HG03064 (cell line): ENCODE data around the gene MMP23B.
"Not testable (repeated sequence)": the region's sequence is repeated elsewhere in the genome, so short reads cannot be mapped to it uniquely, and the experiment has no call there.

Experiments
- ATAC-seq: cut with Tn5 transposase; IDR thresholded peaks from one replicate; pipeline ENCODE4 v1.9.1; 2021; ENCODE audit warnings: low read depth; ENCODE audit not compliant: unreplicated experiment

Gene MMP23B

DNA sequence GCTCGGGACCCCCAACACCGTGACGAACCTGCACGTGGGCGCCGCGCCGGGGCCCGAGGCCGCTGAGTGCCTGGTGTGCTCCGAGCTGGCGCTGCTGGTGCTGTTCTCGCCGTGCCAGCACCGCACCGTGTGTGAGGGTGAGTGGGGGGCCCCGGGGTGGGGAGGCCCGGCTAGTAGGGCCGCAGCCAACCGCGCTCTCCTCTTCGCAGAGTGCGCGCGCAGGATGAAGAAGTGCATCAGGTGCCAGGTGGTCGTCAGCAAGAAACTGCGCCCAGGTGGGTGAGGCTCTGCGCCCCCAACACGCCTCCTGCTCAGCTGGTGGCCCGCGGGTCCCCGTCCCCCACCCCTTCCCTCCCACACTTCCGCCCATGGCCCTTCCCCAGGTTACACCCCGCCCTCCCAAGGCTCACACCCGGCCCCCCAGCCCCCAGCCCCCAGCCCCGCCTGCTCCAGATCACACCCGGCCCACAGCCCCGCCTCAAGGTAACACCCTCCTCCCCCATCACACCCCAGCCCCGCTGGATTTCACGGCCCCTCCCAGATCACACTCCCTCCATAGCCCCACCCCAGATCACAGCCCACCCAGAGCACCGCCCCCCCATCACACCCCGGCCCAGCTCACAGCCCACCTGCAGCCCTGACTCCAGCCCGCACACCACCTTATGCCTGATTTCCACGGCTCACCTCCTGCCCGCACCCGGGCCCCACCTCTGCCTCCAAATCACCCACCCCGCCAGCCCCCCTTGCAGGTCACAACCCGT, 2.4 kb upstream of the MMP23B start:
- ATAC-seq: no peak

GRCh38 chr1:1630191-1630964, 1.6 kb upstream of the MMP23B start:
- ATAC-seq: no peak

GRCh38 chr1:1630965-1631781, 800 bp upstream of the MMP23B start:
- ATAC-seq: no peak

GRCh38 chr1:1633409-1633808, 1.4 kb downstream of the MMP23B start:
- ATAC-seq: not testable (repeated sequence)

DNA sequence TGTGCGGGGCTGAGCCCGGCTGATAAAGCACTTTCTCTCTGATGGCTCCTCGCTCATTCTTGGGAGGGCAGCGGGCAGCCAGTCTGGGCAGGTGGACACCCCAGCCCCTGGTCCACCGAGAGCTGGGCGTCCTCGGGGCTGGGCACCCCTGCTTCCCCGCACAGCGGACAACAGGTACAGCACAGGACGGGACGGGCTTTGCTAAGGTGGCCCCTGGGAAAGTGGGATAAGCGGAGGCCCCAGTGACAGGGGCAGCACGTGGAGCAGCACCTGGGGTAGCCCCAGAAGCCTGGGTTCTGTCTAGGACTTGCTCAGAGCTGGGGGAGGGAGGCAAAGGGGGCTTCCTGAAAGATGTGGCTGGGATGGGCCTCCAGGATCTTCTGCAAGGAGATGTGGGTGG, 2.6 kb downstream of the MMP23B start:
- not testable (repeated sequence) for ATAC-seq

DNA sequence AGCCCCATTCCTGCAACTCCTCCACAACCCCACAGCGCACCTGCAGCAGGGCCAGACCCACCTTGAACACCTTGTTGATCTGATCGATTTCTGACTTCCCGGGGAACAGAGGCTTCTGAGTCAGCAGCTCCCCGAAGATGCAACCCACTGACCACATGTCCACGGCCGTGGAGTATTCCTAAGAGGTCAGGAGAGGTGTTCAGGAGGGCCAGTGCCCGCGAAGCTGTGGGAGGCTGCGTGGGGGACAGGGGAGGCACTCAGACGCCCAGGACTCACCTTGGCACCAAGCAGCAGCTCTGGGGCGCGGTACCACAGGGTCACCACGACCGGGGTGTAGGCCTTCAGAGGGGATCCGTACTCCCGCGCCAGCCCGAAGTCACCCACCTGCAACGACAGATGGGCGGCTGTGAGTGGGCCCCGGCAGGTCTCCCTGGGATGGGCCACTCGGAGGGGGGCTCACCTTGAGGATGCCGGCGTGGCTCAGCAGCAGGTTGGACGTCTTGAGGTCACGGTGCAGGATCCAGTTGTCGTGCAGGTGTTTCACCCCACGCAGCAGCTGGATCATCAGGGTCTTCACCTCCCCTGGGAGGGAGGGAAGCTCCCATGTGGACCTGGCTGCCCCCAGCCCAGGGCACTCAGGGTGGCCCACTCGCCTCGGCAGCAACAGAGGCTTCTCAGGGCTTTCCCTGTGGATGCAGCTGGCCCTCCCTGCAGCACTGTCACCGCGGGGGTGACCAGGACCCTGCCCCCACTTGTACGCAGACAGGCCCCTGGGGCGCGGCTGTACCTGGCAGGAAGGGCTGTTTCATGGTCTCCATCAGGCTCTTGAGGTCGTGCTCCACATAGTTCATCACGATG, 4.9 kb downstream of the MMP23B start:
- not testable (repeated sequence) for ATAC-seq

- not testable (repeated sequence) for ATAC-seq
Measured at GRCh38 chr1:1637479-1637875, 5.5 kb downstream of the MMP23B start.

DNA sequence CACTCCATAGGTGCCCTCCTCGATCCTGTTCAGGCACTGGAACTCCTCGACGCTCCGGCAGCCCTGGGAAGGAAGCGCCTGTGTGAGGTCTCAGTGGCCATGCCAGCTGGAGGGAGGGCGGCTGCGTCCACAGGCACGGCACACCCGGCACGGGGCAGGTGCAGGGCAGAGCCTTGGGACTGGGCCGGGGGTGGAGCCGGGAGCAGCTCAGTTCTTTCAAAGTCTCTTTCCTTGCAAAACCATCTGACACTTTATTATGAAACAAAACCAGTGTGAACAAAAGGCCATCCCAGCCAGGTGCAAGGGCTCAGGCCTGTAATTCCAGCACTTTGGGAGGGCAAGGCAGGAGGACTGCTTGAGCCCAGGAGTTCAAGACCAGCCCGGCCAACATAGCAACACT, 6.6 kb downstream of the MMP23B start:
- ATAC-seq: not testable (repeated sequence)

DNA sequence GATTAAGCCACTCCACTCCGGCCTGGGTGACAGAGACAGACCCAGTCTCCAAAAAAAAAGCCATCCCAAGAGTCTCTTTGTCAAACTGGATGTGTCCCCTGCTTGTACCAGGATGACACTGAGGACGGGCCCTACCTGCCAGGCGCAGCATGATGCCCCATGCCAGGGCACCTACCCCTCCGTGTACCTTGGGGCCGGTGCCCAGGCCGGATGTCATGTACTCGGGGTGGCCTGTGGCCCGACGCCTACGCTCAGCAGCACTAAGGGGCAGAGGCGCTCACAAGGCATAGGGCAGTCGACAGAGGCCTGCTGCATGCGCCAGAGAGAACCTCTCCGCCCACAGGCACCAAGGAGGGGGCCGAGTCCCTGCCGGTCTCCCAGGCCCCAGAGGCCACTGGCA, 7.4 kb downstream of the MMP23B start:
- ATAC-seq: not testable (repeated sequence)

- not testable (repeated sequence) for ATAC-seq
Measured at GRCh38 chr1:1640081-1640480, 8.1 kb downstream of the MMP23B start.

DNA sequence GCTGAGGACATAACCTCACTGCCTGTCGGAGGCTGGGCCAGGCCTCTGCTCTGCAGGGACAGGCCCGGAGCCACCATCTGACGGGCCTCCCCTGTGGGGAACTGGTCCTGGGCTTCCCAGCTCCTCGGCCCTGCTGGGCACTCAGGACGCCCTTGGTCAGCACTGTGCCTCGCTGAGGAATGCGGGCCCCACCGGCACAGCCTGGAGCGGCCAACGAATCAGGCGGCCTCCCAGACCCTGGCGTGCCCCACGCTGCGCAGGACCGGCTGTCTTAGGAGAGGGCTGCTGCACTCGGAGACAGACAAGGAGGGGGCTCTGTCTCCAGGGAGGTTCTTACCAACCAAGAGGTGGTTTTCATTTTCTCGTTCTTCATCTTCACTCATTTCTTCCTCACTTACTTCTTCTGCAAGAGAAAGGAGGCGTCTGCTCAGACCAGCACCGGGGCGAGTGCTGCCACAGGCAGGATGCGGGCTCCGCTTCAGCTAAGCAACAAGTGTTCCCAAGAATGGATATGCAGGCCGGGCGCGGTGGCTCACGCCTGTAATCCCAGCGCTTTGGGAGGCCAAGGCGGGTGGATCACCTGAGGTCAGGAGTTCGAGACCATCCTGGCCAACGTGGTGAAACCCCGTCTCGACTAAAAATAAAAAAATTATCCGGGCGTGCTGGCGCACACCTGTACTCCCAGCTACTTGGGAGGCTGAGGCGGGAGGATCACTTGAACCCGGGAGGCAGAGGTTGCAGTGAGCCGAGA, 8.9 kb downstream of the MMP23B start:
- ATAC-seq: not testable (repeated sequence)

DNA sequence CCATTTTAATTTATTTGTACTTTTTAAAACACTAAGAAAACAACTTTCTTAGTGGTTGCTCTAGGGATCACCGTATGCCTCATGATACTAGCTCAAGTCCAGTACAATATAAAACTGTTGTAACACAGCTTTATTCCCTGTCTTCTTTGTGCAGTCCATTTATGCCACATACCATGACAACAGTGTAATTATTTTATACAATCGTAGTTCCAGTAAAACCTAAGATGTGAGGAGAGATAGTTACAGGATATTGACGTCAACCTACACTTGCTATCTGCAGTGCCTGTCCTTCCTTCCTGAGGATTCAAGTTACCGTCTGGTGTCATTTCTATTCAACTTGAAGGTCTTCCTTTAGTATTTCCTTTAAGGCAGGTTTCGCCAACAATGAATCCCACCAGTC, 14.4 kb downstream of the MMP23B start:
- ATAC-seq: not testable (repeated sequence)

GRCh38 chr1:1647567-1648241, 15.7 kb downstream of the MMP23B start:
- ATAC-seq: not testable (repeated sequence)

DNA sequence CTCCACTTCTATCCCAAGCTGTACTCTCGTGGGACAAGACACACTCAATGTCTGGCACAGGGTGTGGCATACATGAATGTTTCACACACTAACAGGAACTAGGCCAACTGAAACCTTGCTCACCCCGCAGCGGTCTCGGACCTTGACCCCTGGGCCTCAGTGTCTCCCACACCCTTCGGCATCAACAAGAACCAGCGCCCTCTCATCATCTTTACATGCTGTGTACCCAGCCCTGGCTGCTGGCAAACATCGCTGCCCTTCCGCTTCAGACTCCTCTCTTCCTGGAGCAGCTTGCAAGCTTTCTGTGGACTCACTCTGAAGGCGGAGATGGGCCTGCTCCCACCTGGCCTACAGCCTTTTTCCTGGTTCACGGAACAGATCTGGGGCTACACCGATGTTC, 16.3 kb downstream of the MMP23B start:
- ATAC-seq: not testable (repeated sequence)

- ATAC-seq: peak; percentile 74
Measured at GRCh38 chr1:1658583-1659549, 26.9 kb downstream of the MMP23B start, which contains the start of gene CDK11B. CDK11B (minus strand) TSS chr1:1659004; CDS start chr1:1657485, 1,519 bp downstream.

GRCh38 chr1:1662392-1662791, 30.4 kb downstream of the MMP23B start:
- ATAC-seq: not testable (repeated sequence)

DNA sequence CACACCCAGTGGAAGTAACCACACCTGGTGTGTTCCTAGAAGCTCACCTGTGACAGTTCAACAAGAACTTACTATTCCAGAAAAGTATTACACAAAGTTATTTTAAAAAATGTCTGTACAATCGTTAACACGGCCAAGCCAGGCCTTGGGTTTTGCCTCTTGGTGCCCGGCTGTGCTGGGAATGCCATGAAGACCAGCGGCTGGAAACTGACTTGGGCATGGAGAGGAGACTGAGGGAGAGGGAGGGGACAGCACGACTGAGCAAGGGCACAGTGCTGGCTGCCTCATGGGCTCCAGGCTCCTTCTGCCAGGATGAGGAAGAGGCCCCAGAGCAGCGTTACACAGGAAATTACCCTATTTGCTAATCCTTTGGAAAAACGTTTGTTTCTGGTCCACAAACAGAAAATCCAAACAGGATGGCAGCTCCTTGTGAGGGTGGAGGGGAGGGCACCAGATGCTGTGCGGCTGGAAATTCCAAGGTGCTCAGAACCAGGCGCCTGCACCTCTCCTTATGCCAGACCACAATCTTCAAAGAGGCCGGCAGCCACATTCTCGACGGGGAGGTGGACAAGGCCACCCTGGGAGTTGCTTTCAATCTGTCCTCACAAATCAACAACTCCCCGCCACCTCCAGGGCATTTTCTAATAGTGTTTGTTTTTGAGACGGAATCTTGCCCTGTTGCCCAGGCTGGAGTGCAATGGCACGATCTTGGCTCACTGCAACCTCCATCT, 31.0 kb downstream of the MMP23B start:
- ATAC-seq: not testable (repeated sequence)
